Activated CD8-positive, alpha-beta T cell treated with anti-CD3 and anti-CD28 coated beads, Interleukin-2, amount 10 ng/mL, durations not matched to agents 7 days and 5 days (primary cell): ENCODE results near the gene RFXANK. TPM values are rescaled to one million over a fixed set of nuclear protein-coding genes. Genes with fewer than 3 reads are reported as not detected.

Experiments used
- ATAC-seq: fragments of 150-1000 bp; cut with Tn5 transposase; one replicate; pipeline ENCODE4 v1.10.0; 2021; ENCODE audit warnings: moderate library complexity
- CTCF ChIA-PET: fragments of 350-600 bp; sonication (Branson Sonifier 250); formaldehyde crosslinking; loops from one replicate; lab custom pipeline; 2021; ENCODE audit warnings: antibody characterized with exemption; lab: Charles Lee
- POLR2A ChIA-PET: fragments of 350-600 bp; sonication (Branson Sonifier 250); formaldehyde crosslinking; loops from one replicate; lab custom pipeline; 2021; ENCODE audit warnings: antibody characterized with exemption; lab: Charles Lee
- DNase-seq: peaks from one replicate; pipeline ENCODE4 v3.0.0-alpha.2; 2020
- H3K27ac Mint-ChIP-seq: one replicate; pipeline ENCODE4 v1.8.0; 2021; ENCODE audit warnings: mild to moderate bottlenecking, mixed read lengths
- H3K27me3 Mint-ChIP-seq: one replicate; pipeline ENCODE4 v1.8.0; 2021; ENCODE audit warnings: low read depth, mixed read lengths
- H3K36me3 Mint-ChIP-seq: one replicate; pipeline ENCODE4 v1.8.0; 2021; ENCODE audit warnings: low read depth, mixed read lengths
- H3K4me1 Mint-ChIP-seq: one replicate; pipeline ENCODE4 v1.8.0; 2021; ENCODE audit warnings: low read depth, mixed read lengths
- H3K4me3 Mint-ChIP-seq: one replicate; pipeline ENCODE4 v1.8.0; 2021; ENCODE audit warnings: mild to moderate bottlenecking, mixed read lengths
- H3K9me3 Mint-ChIP-seq: one replicate; pipeline ENCODE4 v1.8.0; 2022; ENCODE audit warnings: mixed read lengths; ENCODE audit not compliant: insufficient read depth
- total RNA-seq, 2 experiments: library from RNA; stranded (reverse); gene quantifications; one replicate each; pipeline ENCODE4 v1.2.3, GENCODE V29; 2021

Gene RFXANK
- total RNA-seq, 2 experiments from 2014 or later: 97.9 to 98.7 TPM

GRCh38 chr19:19239675-19240074 is 47.6 kb downstream of the RFXANK start:
- no peak for DNase-seq
- Mint-ChIP-seq H3K4me3 (no peak overlapping the region), H3K27ac (no peak overlapping the region), H3K9me3 (peaks cover 7% of the 10 kb centered on the region), H3K4me1 (no peaks in the 10 kb centered on the region), H3K27me3 (peaks cover 8% of the 10 kb centered on the region), H3K36me3 (no peaks in the 10 kb centered on the region)
- ATAC-seq: no peak
- ChIA-PET POLR2A (no interaction called here), CTCF (no interaction called here)

- ATAC-seq: no peak
- peaks cover 8% of the 10 kb centered on the region for H3K27me3 Mint-ChIP-seq
- H3K4me3 Mint-ChIP-seq: no peak overlapping the region
- no peak for DNase-seq
- CTCF ChIA-PET: no interaction called here
- POLR2A ChIA-PET: no interaction called here
- peaks cover 7% of the 10 kb centered on the region for H3K9me3 Mint-ChIP-seq
- no peak overlapping the region for H3K27ac Mint-ChIP-seq
- no peaks in the 10 kb centered on the region for H3K36me3 Mint-ChIP-seq
- no peaks in the 10 kb centered on the region for H3K4me1 Mint-ChIP-seq
Observed at GRCh38 chr19:19240476-19240875, 48.4 kb downstream of the RFXANK start.

- Mint-ChIP-seq H3K9me3 (no peaks in the 10 kb centered on the region), H3K36me3 (no peaks in the 10 kb centered on the region), H3K27ac (no peak overlapping the region), H3K4me1 (no peaks in the 10 kb centered on the region), H3K27me3 (peaks cover 13% of the 10 kb centered on the region), H3K4me3 (no peak overlapping the region)
- POLR2A ChIA-PET: no interaction called here
- ATAC-seq (no peak), DNase-seq (no peak)
- CTCF ChIA-PET: no interaction called here
Observed at GRCh38 chr19:19250196-19250801, 58.2 kb downstream of the RFXANK start.

Other genes with a start within 250 kb of the RFXANK start
- gene SUGP2, start 158.7 kb upstream of the RFXANK start, total RNA-seq: 100 to 1,000 TPM; 123 to 124 TPM
- 10 to 100 TPM; 33.4 to 35.4 TPM for gene ARMC6, start 158.7 kb upstream of the RFXANK start, total RNA-seq
- 10 to 100 TPM; 20.1 to 20.2 TPM for gene SLC25A42, start 128.3 kb upstream of the RFXANK start, total RNA-seq
- gene TMEM161A, start 53.8 kb upstream of the RFXANK start, total RNA-seq: 10 to 100 TPM; 20.3 to 22.8 TPM
- 1 to 10 TPM; 2.2 to 3.6 TPM for gene MEF2B, start 22.0 kb upstream of the RFXANK start, total RNA-seq
- gene BORCS8, start 106 bp upstream of the RFXANK start, total RNA-seq: 10 to 100 TPM; 22.1 to 25.4 TPM
- 10 to 100 TPM; 35.6 TPM for gene NR2C2AP, start 11.2 kb downstream of the RFXANK start, total RNA-seq
- not detected for gene NCAN, start 19.7 kb downstream of the RFXANK start, total RNA-seq
- gene TM6SF2, start 81.0 kb downstream of the RFXANK start, total RNA-seq: not detected
- gene SUGP1, start 128.3 kb downstream of the RFXANK start, total RNA-seq: 10 to 100 TPM; 58.9 to 60.9 TPM
- 10 to 100 TPM; 67.0 to 67.4 TPM for gene MAU2, start 128.6 kb downstream of the RFXANK start, total RNA-seq
- 100 to 1,000 TPM; 180 TPM for gene GATAD2A, start 213.4 kb downstream of the RFXANK start, total RNA-seq